ENCODE measurements around the gene DHFR2.

DNA sequence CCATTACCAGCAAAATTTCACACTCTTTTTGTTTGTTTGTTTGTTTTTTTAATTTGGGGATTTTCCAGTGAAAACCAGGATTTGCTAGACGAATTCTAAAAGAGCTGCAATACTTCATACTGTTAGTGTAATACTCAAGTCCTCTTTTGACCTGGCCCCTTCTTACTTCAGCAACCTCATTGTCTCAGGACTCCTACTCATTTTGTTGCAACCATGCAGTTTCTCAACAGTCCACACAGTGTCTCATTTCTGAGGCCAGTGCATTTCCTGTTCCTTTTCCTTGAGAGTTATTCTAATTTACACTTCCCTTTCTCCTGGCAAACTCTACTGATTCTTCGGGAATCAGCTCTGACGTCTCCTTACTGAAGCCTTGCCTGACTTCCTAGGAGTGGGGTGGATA is 35.7 kb upstream of the DHFR2 start:
- TF ChIP-seq CTCF (IDR thresholded peaks at IDR 0.05), result no peak
- TF ChIP-seq POLR2A (IDR thresholded peaks at IDR 0.05; ENCODE audit: low read depth), result no peak
- TF ChIP-seq POLR2AphosphoS5 (IDR thresholded peaks at IDR 0.05), result no peak
